Vagina (tissue), 2 donors: ENCODE results near the gene ASXL2. TPM values are rescaled to one million over a fixed set of nuclear protein-coding genes. Genes with fewer than 3 reads are reported as not detected.
"Not testable (repeated sequence)": the region's sequence is repeated elsewhere in the genome, so short reads cannot be mapped to it uniquely, and the experiment has no call there.

Experiments used
- DNase-seq, 2 donors: peaks; one replicate each; pipeline ENCODE4 v3.0.0-alpha.2; 2017; ENCODE audit errors: extremely low spot score in 2 of 2
- H3K27ac ChIP-seq: fragments of 200-600 bp; sonication (generic); one replicate; pipeline ENCODE4 v1.5.1; 2019
- H3K27me3 ChIP-seq: fragments of 200-600 bp; sonication (generic); one replicate; pipeline ENCODE4 v1.5.1; 2019
- H3K36me3 ChIP-seq, 2 donors: fragments of 200-600 bp; sonication (generic); one replicate each; pipeline ENCODE4 v1.5.1; 2017 to 2019
- H3K4me1 ChIP-seq: fragments of 200-600 bp; sonication (generic); one replicate; pipeline ENCODE4 v1.5.1; 2019
- H3K4me3 ChIP-seq, 2 donors: fragments of 200-600 bp; sonication (generic); 1 replicate in 1 of 2; 2 replicates in 1 of 2; pipeline ENCODE4 v1.5.1; 2016 to 2019
- H3K9me3 ChIP-seq: fragments of 200-600 bp; sonication (generic); one replicate; pipeline ENCODE4 v1.5.1; 2019
- POLR2A ChIP-seq, 2 donors: fragments of 450-650 bp; IDR thresholded peaks; one replicate each; pipeline ENCODE4 v1.6.1; 2017; ENCODE audit warnings: antibody characterized with exemption in 2 of 2, mild to moderate bottlenecking in 2 of 2, moderate library complexity in 2 of 2
- POLR2AphosphoS5 ChIP-seq, 2 donors: sonication (generic); formaldehyde crosslinking; IDR thresholded peaks; one replicate each; pipeline ENCODE4 v1.9.0; 2017; ENCODE audit warnings: antibody characterized with exemption in 2 of 2, mild to moderate bottlenecking in 2 of 2, low read depth in 1 of 2; ENCODE audit not compliant: insufficient read depth in 1 of 2
- intact Hi-C: fragments of 100-400 bp; cut with DNase I; formaldehyde crosslinking; loops from one replicate; pipeline ENCODE4 v1.15.1; 2023
- total RNA-seq: library from RNA; depleted of rRNA; stranded (reverse); fragments of >200 nt; gene quantifications from one replicate; pipeline ENCODE4 v1.2.3, GENCODE V29; 2016
- TF ChIP-seq, protein P1 (sequence below), 3 experiments: fragments of 450-650 bp in 2 of 3; fragments of 200-600 bp in 1 of 3; sonication (generic) in 1 of 3; IDR thresholded peaks; one replicate each; pipeline ENCODE4 v1.5.1; 2017 to 2019; ENCODE audit warnings: antibody characterized with exemption in 3 of 3, mild to moderate bottlenecking in 2 of 3, moderate library complexity in 2 of 3

The ASXL2 gene
- total RNA-seq, 1 donor from 2014 or later, result 16.2 TPM

DNA sequence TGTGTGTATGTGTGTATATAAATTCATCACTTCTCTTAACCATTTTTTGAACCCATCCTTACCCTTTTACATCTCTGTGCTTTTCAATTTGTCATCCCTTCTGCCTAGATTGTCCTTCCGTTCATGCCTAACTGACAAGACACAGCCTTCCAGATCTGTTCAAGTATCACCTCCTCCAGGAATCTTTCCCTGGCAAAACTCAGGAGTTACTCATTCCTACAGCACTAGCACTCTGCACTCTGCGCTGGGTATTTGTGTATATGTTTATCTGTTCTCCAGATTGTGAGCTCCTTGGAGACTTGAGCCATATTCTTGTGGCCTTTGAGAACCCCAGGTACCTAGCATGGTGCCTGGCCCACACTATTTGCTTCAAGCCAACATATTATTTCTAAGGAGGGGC, 26.8 kb upstream of the ASXL2 start:
- no peaks in the 10 kb centered on the region for H3K36me3 ChIP-seq
- TF ChIP-seq, protein P1, sequence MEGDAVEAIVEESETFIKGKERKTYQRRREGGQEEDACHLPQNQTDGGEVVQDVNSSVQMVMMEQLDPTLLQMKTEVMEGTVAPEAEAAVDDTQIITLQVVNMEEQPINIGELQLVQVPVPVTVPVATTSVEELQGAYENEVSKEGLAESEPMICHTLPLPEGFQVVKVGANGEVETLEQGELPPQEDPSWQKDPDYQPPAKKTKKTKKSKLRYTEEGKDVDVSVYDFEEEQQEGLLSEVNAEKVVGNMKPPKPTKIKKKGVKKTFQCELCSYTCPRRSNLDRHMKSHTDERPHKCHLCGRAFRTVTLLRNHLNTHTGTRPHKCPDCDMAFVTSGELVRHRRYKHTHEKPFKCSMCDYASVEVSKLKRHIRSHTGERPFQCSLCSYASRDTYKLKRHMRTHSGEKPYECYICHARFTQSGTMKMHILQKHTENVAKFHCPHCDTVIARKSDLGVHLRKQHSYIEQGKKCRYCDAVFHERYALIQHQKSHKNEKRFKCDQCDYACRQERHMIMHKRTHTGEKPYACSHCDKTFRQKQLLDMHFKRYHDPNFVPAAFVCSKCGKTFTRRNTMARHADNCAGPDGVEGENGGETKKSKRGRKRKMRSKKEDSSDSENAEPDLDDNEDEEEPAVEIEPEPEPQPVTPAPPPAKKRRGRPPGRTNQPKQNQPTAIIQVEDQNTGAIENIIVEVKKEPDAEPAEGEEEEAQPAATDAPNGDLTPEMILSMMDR (IDR thresholded peaks at IDR 0.05), result no peak
- TF ChIP-seq POLR2AphosphoS5 (IDR thresholded peaks at IDR 0.05; ENCODE audit: insufficient read depth in 1 of 2, low read depth in 1 of 2) (no peak), POLR2A (IDR thresholded peaks at IDR 0.05) (no peak)
- intact Hi-C loops, result no loop called here
- no peak overlapping the region for H3K27ac ChIP-seq
- H3K27me3 ChIP-seq, result no peaks in the 10 kb centered on the region
- H3K4me3 ChIP-seq, result no peak overlapping the region
- H3K4me1 ChIP-seq, result no peaks in the 10 kb centered on the region
- H3K9me3 ChIP-seq, result no peaks in the 10 kb centered on the region
- DNase-seq, result no peak

DNA sequence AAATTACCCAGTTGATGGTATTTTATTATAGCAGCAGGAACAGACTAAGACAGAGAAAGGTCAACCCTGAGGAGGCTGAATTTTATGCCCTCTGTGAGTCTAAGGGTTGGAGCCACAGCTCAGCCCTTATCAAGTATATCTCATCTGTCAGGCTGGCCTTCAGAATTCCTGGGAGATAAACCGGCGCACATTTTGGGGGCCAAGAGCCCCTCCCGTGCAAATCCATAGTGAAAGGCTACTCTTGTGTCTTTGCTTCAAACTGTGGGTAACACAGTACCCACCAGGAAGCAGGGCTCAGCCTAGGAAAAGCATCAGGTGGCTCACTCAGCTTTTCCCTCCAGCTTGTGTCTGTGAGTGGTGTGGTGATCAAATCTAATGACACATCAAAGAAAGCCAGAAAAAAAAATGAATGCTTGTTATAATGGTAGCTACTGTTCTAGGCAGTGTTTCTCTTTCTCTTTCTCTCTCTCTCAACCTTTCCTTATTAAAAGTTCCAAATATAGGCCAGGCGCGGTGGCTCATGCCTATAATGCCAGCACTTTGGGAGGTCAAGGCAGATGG, 25.0 kb upstream of the ASXL2 start:
- TF ChIP-seq, protein P1 (IDR thresholded peaks at IDR 0.05), result no peak
- TF ChIP-seq POLR2AphosphoS5 (IDR thresholded peaks at IDR 0.05; ENCODE audit: insufficient read depth in 1 of 2, low read depth in 1 of 2), result no peak
- TF ChIP-seq POLR2A (IDR thresholded peaks at IDR 0.05), result no peak
- intact Hi-C loops, result no loop called here
- Histone ChIP-seq H3K4me3 (no peak overlapping the region), H3K4me1 (no peaks in the 10 kb centered on the region), H3K27me3 (no peaks in the 10 kb centered on the region), H3K27ac (no peak overlapping the region), H3K36me3 (no peaks in the 10 kb centered on the region), H3K9me3 (no peaks in the 10 kb centered on the region)
- no peak for DNase-seq

DNA sequence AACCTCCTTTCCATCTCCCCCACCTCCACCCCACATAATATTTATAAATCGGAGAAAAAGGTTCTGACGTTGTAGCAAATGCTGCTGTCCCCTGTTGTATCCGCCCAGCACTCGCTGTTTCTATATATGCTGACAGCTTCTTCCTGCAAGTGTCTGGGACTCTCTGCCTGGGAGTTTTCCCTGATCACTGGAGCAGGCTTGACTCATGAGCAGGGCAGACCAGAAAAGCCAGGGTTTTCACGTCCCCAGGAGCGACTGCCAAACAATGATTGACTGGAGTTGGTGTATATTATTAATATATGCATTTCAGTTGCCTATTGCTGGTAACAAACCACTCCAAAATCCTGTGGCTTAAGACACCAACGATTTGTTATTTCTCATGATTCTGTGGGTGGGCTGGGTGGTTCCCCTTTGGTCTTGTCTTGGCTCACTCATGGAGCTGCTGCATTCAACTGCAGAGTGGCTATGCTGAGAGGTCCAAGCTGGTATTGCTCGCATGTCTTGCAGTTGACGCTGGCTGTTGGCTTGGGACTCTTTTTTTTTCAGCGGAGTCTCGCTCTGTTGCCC, 21.2 kb upstream of the ASXL2 start:
- no peak overlapping the region for H3K27ac ChIP-seq
- DNase-seq, result no peak
- no peaks in the 10 kb centered on the region for H3K36me3 ChIP-seq
- no peaks in the 10 kb centered on the region for H3K27me3 ChIP-seq
- intact Hi-C loops, result no loop called here
- no peaks in the 10 kb centered on the region for H3K9me3 ChIP-seq
- H3K4me1 ChIP-seq, result no peaks in the 10 kb centered on the region
- TF ChIP-seq, protein P1 (IDR thresholded peaks at IDR 0.05), result no peak
- no peak for TF ChIP-seq POLR2AphosphoS5 (IDR thresholded peaks at IDR 0.05; ENCODE audit: insufficient read depth in 1 of 2, low read depth in 1 of 2)
- no peak overlapping the region for H3K4me3 ChIP-seq

DNA sequence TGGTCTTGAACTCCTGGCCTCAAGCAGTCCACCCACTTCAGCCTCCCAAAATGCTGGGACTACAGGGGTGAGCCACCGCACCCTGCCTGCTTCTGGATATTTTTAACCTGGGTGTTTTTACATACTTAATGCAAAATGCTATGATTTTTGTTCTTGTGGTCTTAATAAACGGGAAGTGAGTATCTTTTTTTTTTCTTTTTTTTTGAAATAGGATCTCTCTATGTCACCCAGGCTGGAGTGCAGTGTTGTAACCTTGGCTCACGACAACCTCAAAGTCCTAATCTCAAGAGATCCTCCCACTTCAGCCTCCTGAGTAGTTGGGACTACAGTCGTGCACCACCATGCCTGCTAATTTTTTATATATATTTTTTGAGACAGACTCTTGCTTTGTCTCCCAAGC, 19.2 kb upstream of the ASXL2 start:
- intact Hi-C loops, result no loop called here

DNA sequence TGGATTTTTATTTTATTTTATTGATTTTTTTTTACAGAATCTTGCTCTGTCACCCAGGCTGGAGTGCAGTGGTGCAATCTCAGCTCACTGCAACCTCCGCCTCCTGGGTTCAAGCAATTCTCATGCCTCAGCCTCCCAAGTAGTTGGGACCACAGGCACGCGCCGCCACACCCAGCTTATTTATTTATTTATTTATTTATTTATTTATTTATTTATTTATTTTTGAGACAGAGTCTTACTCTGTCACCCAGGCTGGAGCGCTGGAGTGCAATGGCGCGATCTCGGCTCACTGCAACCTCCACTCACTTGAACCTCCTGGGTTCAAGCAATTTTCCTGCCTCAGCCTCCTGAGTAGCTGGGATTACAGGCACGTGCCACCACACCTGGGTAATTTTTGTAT, 18.0 kb upstream of the ASXL2 start:
- H3K27me3 ChIP-seq, H3K4me1 ChIP-seq, H3K27ac ChIP-seq, DNase-seq, H3K9me3 ChIP-seq, H3K36me3 ChIP-seq, intact Hi-C loops, H3K4me3 ChIP-seq: not testable (repeated sequence)

More for the DNA sequence above, 19.2 kb upstream of the ASXL2 start:
- TF ChIP-seq, protein P1 (IDR thresholded peaks at IDR 0.05), result no peak
- no peak for TF ChIP-seq POLR2A (IDR thresholded peaks at IDR 0.05)
- TF ChIP-seq POLR2AphosphoS5 (IDR thresholded peaks at IDR 0.05; ENCODE audit: insufficient read depth in 1 of 2, low read depth in 1 of 2), result no peak
- no peak for DNase-seq
- H3K9me3 ChIP-seq, result no peaks in the 10 kb centered on the region
- H3K27me3 ChIP-seq, result no peaks in the 10 kb centered on the region
- no peak overlapping the region for H3K4me3 ChIP-seq
- H3K4me1 ChIP-seq, result no peaks in the 10 kb centered on the region
- H3K36me3 ChIP-seq, result no peaks in the 10 kb centered on the region
- H3K27ac ChIP-seq, result no peak overlapping the region
